HCT116 (cell line): Measurements from ENCODE around the gene ENO2. TPM values are rescaled to one million over a fixed set of nuclear protein-coding genes. Genes with fewer than 3 reads are reported as not detected.

Experiments used
- ATAC-seq: fragments of 200-7000 bp; cut with Tn5 transposase; 2 replicates; pipeline ENCODE4 v1.9.1; 2020; ENCODE audit warnings: mild to moderate bottlenecking, moderate library complexity
- BruUV-seq: library from RNA; stranded (reverse); fragments of 400-500 nt; replicated peaks from 2 replicates; lab custom pipeline; 2021; lab: Mats Ljungman, UMichigan
- CTCF ChIA-PET: fragments of 300-600 bp; sonication (Branson Sonifier 250); formaldehyde crosslinking; loops from one replicate; lab custom pipeline; 2021; ENCODE audit warnings: antibody characterized with exemption; lab: Charles Lee
- POLR2A ChIA-PET: fragments of 300-600, 350-600 bp; sonication (Branson Sonifier 250); formaldehyde crosslinking; loops from one replicate; lab custom pipeline; 2021; ENCODE audit warnings: antibody characterized with exemption; lab: Charles Lee
- RAD21 ChIA-PET, 2 experiments: fragments of 300-600 bp; sonication (Branson Sonifier 250); formaldehyde crosslinking; loops; one replicate each; lab custom pipeline; 2023; ENCODE audit warnings: low total read pairs in 2 of 2; ENCODE audit not compliant: uncharacterized antibody in 2 of 2, unreplicated experiment in 2 of 2, low non-redundant PET in 1 of 2; lab: Charles Lee
- DNase-seq: peaks from one replicate; pipeline ENCODE4 v3.0.0-alpha.2; 2010; ENCODE audit warnings: low read depth, low spot score
- H2AFZ ChIP-seq: fragments of 200-600 bp; shearing (Covaris generic), sonication (generic); 2 replicates; pipeline ENCODE4 v1.6.1; 2017; ENCODE audit warnings: low read depth, mixed run types, mixed read lengths, antibody characterized with exemption, low read length; ENCODE audit not compliant: poor library complexity, severe bottlenecking
- H3K27ac ChIP-seq: 2 replicates; pipeline ENCODE4 v1.5.1; 2012; ENCODE audit warnings: low read depth, low read length
- H3K27me3 ChIP-seq: fragments of 200-600 bp; sonication (generic); 2 replicates; pipeline ENCODE4 v1.6.1; 2016; ENCODE audit warnings: mixed run types, low read length, mixed read lengths; ENCODE audit not compliant: insufficient read depth
- H3K36me3 ChIP-seq, 2 experiments: fragments of 200-500 bp in 1 of 2; fragments of 200-600 bp in 1 of 2; sonication (Bioruptor generic) in 1 of 2; sonication (generic) in 1 of 2; 2 replicates each; pipeline versions ENCODE4 v1.5.1 to v1.6.1; 2014 to 2016; ENCODE audit warnings: low read length in 2 of 2, inconsistent platforms in 1 of 2, mixed read lengths in 1 of 2, mixed run types in 1 of 2; ENCODE audit not compliant: insufficient read depth in 2 of 2, control insufficient read depth in 1 of 2
- H3K4me1 ChIP-seq, 2 experiments: fragments of 200-600 bp in 1 of 2; sonication (generic) in 1 of 2; 2 replicates each; pipeline versions ENCODE4 v1.5.1 to v1.6.1; 2012 to 2017; ENCODE audit warnings: low read length in 2 of 2, inconsistent platforms in 1 of 2, mild to moderate bottlenecking in 1 of 2, mixed read lengths in 1 of 2, mixed run types in 1 of 2, moderate library complexity in 1 of 2; ENCODE audit not compliant: insufficient read depth in 2 of 2, control insufficient read depth in 1 of 2
- H3K4me2 ChIP-seq: fragments of 200-600 bp; sonication (generic); 2 replicates; pipeline ENCODE4 v1.6.1; 2017; ENCODE audit warnings: mixed run types, low read length, mixed read lengths
- H3K4me3 ChIP-seq, 2 experiments: fragments of 200-600 bp in 1 of 2; sonication (generic) in 1 of 2; replicated peaks in 1 of 2; 2 replicates each; pipeline ENCODE4 v1.5.1; 2011 to 2016; ENCODE audit warnings: low read length in 2 of 2, control low read depth in 1 of 2, low read depth in 1 of 2, mild to moderate bottlenecking in 1 of 2, mixed read lengths in 1 of 2, mixed run types in 1 of 2
- H3K79me2 ChIP-seq: fragments of 200-600 bp; sonication (generic); 2 replicates; pipeline ENCODE4 v1.6.1; 2017; ENCODE audit warnings: mild to moderate bottlenecking, mixed run types, low read length, moderate library complexity, mixed read lengths; ENCODE audit not compliant: insufficient read depth
- H3K9ac ChIP-seq: fragments of 200-600 bp; sonication (generic); 2 replicates; pipeline ENCODE4 v1.6.1; 2016; ENCODE audit warnings: low read length, mixed read lengths
- H3K9me2 ChIP-seq: fragments of 200-600 bp; sonication (generic), shearing (Covaris generic); 2 replicates; pipeline ENCODE4 v1.6.1; 2017; ENCODE audit warnings: mixed run types, mild to moderate bottlenecking, moderate library complexity; ENCODE audit not compliant: insufficient read depth
- H3K9me3 ChIP-seq, 2 experiments: fragments of 200-500 bp in 1 of 2; fragments of 200-600 bp in 1 of 2; sonication (Bioruptor generic) in 1 of 2; sonication (generic) in 1 of 2; 2 replicates each; pipeline ENCODE4 v1.6.1; 2014 to 2017; ENCODE audit warnings: low read length in 2 of 2, mixed read lengths in 2 of 2, inconsistent platforms in 1 of 2, low read depth in 1 of 2, mild to moderate bottlenecking in 1 of 2, mixed run types in 1 of 2, moderate library complexity in 1 of 2; ENCODE audit not compliant: control insufficient read depth in 1 of 2, insufficient read depth in 1 of 2
- H4K20me1 ChIP-seq: fragments of 200-600 bp; sonication (generic), shearing (Covaris generic); 2 replicates; pipeline ENCODE4 v1.6.1; 2017; ENCODE audit warnings: mixed run types, mild to moderate bottlenecking, moderate library complexity; ENCODE audit not compliant: insufficient read depth
- CEBPB ChIP-seq: IDR thresholded peaks from 2 replicates; pipeline ENCODE4 v1.6.1; 2012; ENCODE audit warnings: low read depth
- CTCF ChIP-seq, 3 experiments: fragments of 200-600 bp in 1 of 3; sonication (generic) in 1 of 3; IDR thresholded peaks in 2 of 3; conservative IDR thresholded peaks in 1 of 3; 2 replicates each; pipeline ENCODE4 v1.5.1; 2012 to 2017; ENCODE audit warnings: low read depth in 2 of 3, low read length in 2 of 3, antibody characterized with exemption in 1 of 3, borderline replicate concordance in 1 of 3, control low read depth in 1 of 3, mild to moderate bottlenecking in 1 of 3, mixed read lengths in 1 of 3, mixed run types in 1 of 3, moderate library complexity in 1 of 3; ENCODE audit not compliant: insufficient read depth in 1 of 3
- EZH2phosphoT487 ChIP-seq: fragments of 200-600 bp; IDR thresholded peaks from 2 replicates; pipeline ENCODE4 v1.6.1; 2018; ENCODE audit warnings: antibody characterized with exemption, borderline replicate concordance
- FOSL1 ChIP-seq: IDR thresholded peaks from 2 replicates; pipeline ENCODE4 v1.6.1; 2012; ENCODE audit warnings: low read depth
- JUND ChIP-seq: IDR thresholded peaks from 2 replicates; pipeline ENCODE4 v1.6.1; 2012
- POLR2A ChIP-seq: IDR thresholded peaks from 2 replicates; pipeline ENCODE4 v1.7.0; 2011; ENCODE audit warnings: borderline replicate concordance; ENCODE audit not compliant: insufficient read depth, insufficient read length; ENCODE audit errors: extremely low read depth
- SRF ChIP-seq: IDR thresholded peaks from 2 replicates; pipeline ENCODE4 v1.6.1; 2012; ENCODE audit warnings: low read depth
- ZBTB33 ChIP-seq: IDR thresholded peaks from 2 replicates; pipeline ENCODE4 v1.6.1; 2011; ENCODE audit warnings: mild to moderate bottlenecking, low read length, moderate library complexity; ENCODE audit not compliant: insufficient replicate concordance; ENCODE audit errors: extremely low read depth
- ZNF274 ChIP-seq: fragments of 200-500 bp; sonication (Bioruptor generic); IDR thresholded peaks from 2 replicates; pipeline ENCODE4 v1.6.1; 2014; ENCODE audit warnings: mild to moderate bottlenecking, low read depth, low read length, inconsistent platforms
- intact Hi-C: fragments of 100-400 bp; cut with micrococcal nuclease; formaldehyde crosslinking; loops from 2 replicates; pipeline ENCODE4 v1.10.0; 2022
- total RNA-seq: library from RNA; stranded (reverse); gene quantifications from one replicate; pipeline ENCODE4 v1.2.1, GENCODE V29; 2021; ENCODE audit not compliant: unreplicated experiment
- TF ChIP-seq, protein P1 (sequence below): IDR thresholded peaks from 2 replicates; pipeline ENCODE4 v1.6.1; 2012
- TF ChIP-seq, protein P2 (sequence below): IDR thresholded peaks from 2 replicates; pipeline ENCODE4 v1.6.1; 2012

Gene ENO2
- total RNA-seq, 1 experiment from 2014 or later, result 117 TPM

- no peak overlapping the region for H2AFZ ChIP-seq
- no TSS peak for BruUV-seq
- CTCF ChIA-PET, result interaction anchor here (1.5 kb wide), 1 partner anchor 22 kb away, joined by 5 read pairs; no protein-coding TSS in a partner anchor
Observed at GRCh38 chr12:6903722-6904121, 10.7 kb upstream of the ENO2 start.

DNA sequence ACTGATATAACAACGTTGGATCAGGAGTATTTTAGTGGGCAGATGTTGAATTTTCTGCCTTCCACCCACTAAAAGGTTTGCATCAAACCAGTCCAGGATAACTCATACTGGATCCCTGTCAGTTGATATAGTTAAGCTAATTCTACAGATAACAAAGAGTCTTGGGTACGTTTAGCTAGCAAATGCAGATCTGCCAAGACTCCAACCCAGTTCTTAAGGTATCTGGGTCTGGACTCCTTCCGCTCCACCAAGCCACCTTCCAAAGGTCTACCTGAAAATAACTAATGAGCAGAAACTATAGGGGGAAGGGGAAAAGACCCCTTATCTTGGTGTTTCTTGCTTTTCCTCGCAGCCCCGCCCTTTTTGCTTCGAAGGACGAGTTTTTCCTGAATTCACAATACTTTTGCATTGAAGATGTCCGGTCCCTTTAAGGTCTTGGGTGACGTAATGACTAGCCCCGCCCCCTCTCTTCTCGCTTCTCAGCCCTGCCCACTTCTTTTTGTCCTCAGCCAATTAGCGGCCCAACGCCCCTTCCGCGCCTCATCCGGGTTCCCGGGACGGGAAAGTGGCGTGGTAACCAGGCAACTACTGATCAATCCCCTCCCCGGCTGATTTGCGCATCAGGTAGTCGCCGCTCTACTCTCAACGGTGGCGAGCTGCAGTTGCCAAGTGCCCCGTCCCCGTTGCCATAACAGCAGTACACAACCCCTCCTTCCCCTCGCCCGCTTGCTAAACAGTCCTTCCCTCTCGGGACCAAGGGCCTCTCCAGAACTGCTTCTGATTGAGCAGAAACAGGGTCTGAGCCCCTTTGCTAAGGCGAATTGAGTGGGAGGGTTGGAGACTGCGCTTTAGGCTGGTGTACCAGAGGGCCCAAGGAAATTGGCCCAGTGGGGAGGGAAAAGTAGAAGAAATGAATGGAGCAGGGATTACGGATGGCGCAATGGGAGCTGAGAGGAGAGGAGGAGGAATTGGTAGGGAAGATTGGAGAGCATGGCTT lies 9.8 kb upstream of the ENO2 start, which contains the start of gene LRRC23:
Gene LRRC23 (plus strand): TSS at position 543 of the 997 bp plus-strand sequence. CDS start 812 bp downstream, outside the sequence.
- Histone ChIP-seq H3K4me1 (peaks cover 10 to 28% of the 10 kb centered on the region in 2 experiments), H3K36me3 (no peaks in the 10 kb centered on the region), H3K9me3 (no peaks in the 10 kb centered on the region), H3K9ac (peak within 1 kb of the TSS; percentile 80), H3K4me3 (peak within 1 kb of the TSS; percentile 64 to 82), H2AFZ (peak within 1 kb of the TSS; percentile 25), H3K27me3 (no peaks in the 10 kb centered on the region), H3K27ac (peak within 1 kb of the TSS; percentile 26), H3K9me2 (no peaks in the 10 kb centered on the region), H3K4me2 (peak within 1 kb of the TSS; percentile 98), H4K20me1 (no peaks in the 10 kb centered on the region), H3K79me2 (no peaks in the 10 kb centered on the region)
- POLR2A ChIA-PET, result interaction anchor here (0.6 to 1.7 kb wide), 5 partner anchors 13 to 100 kb away, joined by 3 to 9 read pairs (median 3); partner anchors contain the start of genes C12orf57, RNU7-1 and TPI1
- RAD21 ChIA-PET, result no interaction called here
- CTCF ChIA-PET, result interaction anchor here (1.3 to 1.5 kb wide), 3 partner anchors 14 to 35 kb away, joined by 3 to 5 read pairs (median 4); no protein-coding TSS in a partner anchor
- DNase-seq (peak; percentile 95), ATAC-seq (peak; percentile 98)
- BruUV-seq, result TSS peak; percentile 90
- intact Hi-C loops, result no loop called here
- TF ChIP-seq SRF (no peak), CTCF (IDR thresholded peaks at IDR 0.05 in 2 of 3, conservative IDR thresholded peaks at IDR 0.05 in 1 of 3; ENCODE audit: borderline replicate concordance in 1 of 3, insufficient read depth in 1 of 3, low read depth in 2 of 3, low read length in 2 of 3) (no peak), POLR2A (no peak), EZH2phosphoT487 (no peak), ZBTB33 (no peak), CEBPB (no peak; the same call in 1 of the 2 replicates), FOSL1 (no peak), JUND (no peak)
- TF ChIP-seq, protein P1, sequence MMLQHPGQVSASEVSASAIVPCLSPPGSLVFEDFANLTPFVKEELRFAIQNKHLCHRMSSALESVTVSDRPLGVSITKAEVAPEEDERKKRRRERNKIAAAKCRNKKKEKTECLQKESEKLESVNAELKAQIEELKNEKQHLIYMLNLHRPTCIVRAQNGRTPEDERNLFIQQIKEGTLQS, result no peak
- TF ChIP-seq, protein P2, sequence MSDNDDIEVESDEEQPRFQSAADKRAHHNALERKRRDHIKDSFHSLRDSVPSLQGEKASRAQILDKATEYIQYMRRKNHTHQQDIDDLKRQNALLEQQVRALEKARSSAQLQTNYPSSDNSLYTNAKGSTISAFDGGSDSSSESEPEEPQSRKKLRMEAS, result peak; percentile 33; the same call in 1 of the 2 replicates

More at GRCh38 chr12:6903722-6904121, 10.7 kb upstream of the ENO2 start:
- intact Hi-C loops, result no loop called here
- Histone ChIP-seq H3K9ac (peak overlapping the region; percentile 80; the same call in 1 of the 2 replicates), H3K4me2 (peak overlapping the region; percentile 98), H3K9me2 (no peaks in the 10 kb centered on the region), H3K27ac (0 out of 2 replicates have a peak overlapping the region, but pooled peaks have one; percentile 26), H3K36me3 (no peaks in the 10 kb centered on the region), H3K9me3 (no peaks in the 10 kb centered on the region), H3K27me3 (no peaks in the 10 kb centered on the region), H3K4me1 (peaks cover 10 to 31% of the 10 kb centered on the region in 2 experiments), H4K20me1 (no peaks in the 10 kb centered on the region), H3K79me2 (no peaks in the 10 kb centered on the region), H3K4me3 (peak overlapping the region in 1 of 2 experiments; percentile 82; a peak in 2 of 4 replicates)
- DNase-seq, result no peak
- TF ChIP-seq ZNF274 (no peak), EZH2phosphoT487 (no peak), FOSL1 (no peak)
- TF ChIP-seq, protein P2, result no peak
- RAD21 ChIA-PET, result no interaction called here
- POLR2A ChIA-PET, result interaction anchor here (1.3 to 1.5 kb wide), 3 partner anchors 12 to 22 kb away, joined by 3 to 4 read pairs (median 3); no protein-coding TSS in a partner anchor
- ATAC-seq, result no peak
